ENCODE data around the gene PSMB3. TPM values are rescaled to one million over a fixed set of nuclear protein-coding genes. Genes with fewer than 3 reads are reported as not detected.
A peak's percentile ranks its signal among the peaks of the same experiment; 100 is the strongest.

PSMB3 gene
- polyA plus RNA-seq, 1 donor, result 117 TPM

GRCh38 chr17:38742411-38743308 is 9.9 kb upstream of the PSMB3 start:
- no peaks in the 10 kb centered on the region for H3K9me3 ChIP-seq (ENCODE audit: control insufficient read depth, low read depth, low read length)

DNA sequence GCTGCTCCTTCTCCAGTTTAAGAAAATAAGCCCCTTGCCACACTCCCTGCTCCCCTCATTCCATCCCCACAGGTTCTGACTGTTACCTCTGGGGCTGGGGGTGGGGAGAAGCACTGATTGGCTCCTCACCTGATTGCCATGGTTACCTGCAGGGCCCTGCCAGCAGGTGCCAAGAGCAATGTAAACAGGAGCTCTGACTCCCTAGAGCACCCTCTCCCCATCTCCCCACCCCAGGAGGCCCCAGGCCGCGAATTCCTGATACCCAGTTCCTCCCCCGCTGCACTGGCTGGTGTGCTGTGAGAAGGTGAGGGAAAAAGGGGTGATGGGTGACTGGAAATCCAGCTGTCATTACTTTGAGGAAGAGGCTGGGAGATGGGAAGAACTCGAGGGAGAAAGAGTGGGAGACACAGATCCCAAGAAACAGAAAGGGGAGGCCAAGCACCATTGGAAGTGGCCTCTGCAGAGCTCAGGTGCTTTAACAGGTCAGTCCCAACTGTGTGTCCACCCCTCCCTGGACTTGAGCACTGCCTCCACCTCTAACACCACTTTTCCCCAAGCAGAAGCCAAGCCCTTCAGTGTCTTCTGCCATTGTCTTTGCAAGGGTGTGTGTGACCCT is 8.9 kb upstream of the PSMB3 start:
- H3K27me3 ChIP-seq (ENCODE audit: control insufficient read depth, insufficient read depth, low read length), result no peaks in the 10 kb centered on the region
- no CpG with 5 or more reads among the region's 4 CpGs for WGBS (ENCODE audit: insufficient coverage, low lambda C conversion rate)
- peaks cover 15% of the 10 kb centered on the region for H3K36me3 ChIP-seq (ENCODE audit: control insufficient read depth, insufficient read depth, low read length)
- peaks cover 63% of the 10 kb centered on the region for H3K4me1 ChIP-seq (ENCODE audit: control insufficient read depth, insufficient read depth, low read length)
- DNase-seq, result peak in 1 of 2 donors; percentile 43
- no peak overlapping the region for H3K4me3 ChIP-seq (ENCODE audit: low read length)
- H3K27ac ChIP-seq (ENCODE audit: low read length), result peak overlapping the region; percentile 84
- H3K9me3 ChIP-seq (ENCODE audit: control insufficient read depth, low read depth, low read length), result no peaks in the 10 kb centered on the region

More at GRCh38 chr17:38742411-38743308, 9.9 kb upstream of the PSMB3 start:
- DNase-seq, result peak; percentile 91 to 93
- peaks cover 61% of the 10 kb centered on the region for H3K4me1 ChIP-seq (ENCODE audit: control insufficient read depth, insufficient read depth, low read length)
- WGBS (ENCODE audit: insufficient coverage, low lambda C conversion rate), result 50% methylated on average over 1 of the region's 22 CpGs
- H3K27me3 ChIP-seq (ENCODE audit: control insufficient read depth, insufficient read depth, low read length), result no peaks in the 10 kb centered on the region
- peak overlapping the region; percentile 84 for H3K27ac ChIP-seq (ENCODE audit: low read length)
- H3K4me3 ChIP-seq (ENCODE audit: low read length), result no peak overlapping the region
- H3K36me3 ChIP-seq (ENCODE audit: control insufficient read depth, insufficient read depth, low read length), result peaks cover 24% of the 10 kb centered on the region

- WGBS (ENCODE audit: insufficient coverage, low lambda C conversion rate), result no CpG with 5 or more reads among the region's 4 CpGs
- Histone ChIP-seq H3K36me3 (ENCODE audit: control insufficient read depth, insufficient read depth, low read length) (no peaks in the 10 kb centered on the region), H3K4me1 (ENCODE audit: control insufficient read depth, insufficient read depth, low read length) (peaks cover 61% of the 10 kb centered on the region), H3K9me3 (ENCODE audit: control insufficient read depth, low read depth, low read length) (no peaks in the 10 kb centered on the region), H3K27ac (ENCODE audit: low read length) (peak overlapping the region; percentile 87), H3K4me3 (ENCODE audit: low read length) (no peak overlapping the region), H3K27me3 (ENCODE audit: control insufficient read depth, insufficient read depth, low read length) (peaks cover 6% of the 10 kb centered on the region)
- DNase-seq, result no peak
Observed at GRCh38 chr17:38745545-38745944, 7.0 kb upstream of the PSMB3 start.

DNA sequence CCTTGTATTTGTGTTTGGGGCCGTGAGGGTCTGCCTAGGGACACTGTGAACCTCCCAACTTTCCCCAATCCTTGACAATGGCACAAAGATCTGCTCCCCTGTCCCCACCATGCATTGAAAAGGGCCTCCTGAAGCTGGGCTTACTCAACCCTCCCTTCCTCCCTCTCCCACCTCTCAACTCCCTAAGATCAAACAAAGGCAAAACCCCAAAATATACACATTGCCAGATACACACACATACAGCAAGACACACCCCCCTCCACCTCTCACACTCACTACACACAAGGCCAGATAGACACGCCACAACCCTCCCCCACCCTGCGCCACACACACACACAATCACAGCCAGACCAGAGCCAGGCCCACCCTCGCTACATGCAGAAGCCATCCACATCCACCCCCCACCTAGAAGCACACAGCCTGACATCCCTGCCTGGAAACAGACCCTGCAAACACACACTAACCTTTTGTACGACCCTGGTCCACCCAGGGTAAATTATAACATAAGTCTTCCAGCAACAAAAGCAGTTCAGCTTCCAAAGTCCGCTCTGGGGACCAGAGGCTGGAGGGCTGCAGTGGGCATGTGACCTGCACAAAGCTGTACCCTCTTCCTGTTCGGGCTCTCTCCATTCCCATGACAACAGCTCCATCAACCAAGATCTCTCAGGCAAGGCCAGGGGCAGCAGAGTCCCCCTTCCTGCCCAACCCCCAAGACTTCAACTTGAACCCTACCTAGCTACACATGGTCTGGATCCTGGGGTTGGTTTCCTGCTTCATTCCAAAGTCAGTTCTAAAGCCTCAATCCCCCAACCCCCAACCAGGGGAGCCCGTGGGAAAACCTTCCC is 6.3 kb upstream of the PSMB3 start:
- peak in 1 of 2 donors; percentile 86 for DNase-seq
- no CpG with 5 or more reads among the region's 8 CpGs for WGBS (ENCODE audit: insufficient coverage, low lambda C conversion rate)
- H3K9me3 ChIP-seq (ENCODE audit: control insufficient read depth, low read depth, low read length), result no peaks in the 10 kb centered on the region
- peaks cover 67% of the 10 kb centered on the region for H3K4me1 ChIP-seq (ENCODE audit: control insufficient read depth, insufficient read depth, low read length)
- H3K27me3 ChIP-seq (ENCODE audit: control insufficient read depth, insufficient read depth, low read length), result peaks cover 9% of the 10 kb centered on the region
- no peaks in the 10 kb centered on the region for H3K36me3 ChIP-seq (ENCODE audit: control insufficient read depth, insufficient read depth, low read length)
- H3K4me3 ChIP-seq (ENCODE audit: low read length), result peak overlapping the region; percentile 81
- H3K27ac ChIP-seq (ENCODE audit: low read length), result peak overlapping the region; percentile 87

GRCh38 chr17:38746849-38747462 is 5.6 kb upstream of the PSMB3 start:
- no peak for DNase-seq
- peaks cover 63% of the 10 kb centered on the region for H3K4me1 ChIP-seq (ENCODE audit: control insufficient read depth, insufficient read depth, low read length)
- peaks cover 9% of the 10 kb centered on the region for H3K27me3 ChIP-seq (ENCODE audit: control insufficient read depth, insufficient read depth, low read length)

DNA sequence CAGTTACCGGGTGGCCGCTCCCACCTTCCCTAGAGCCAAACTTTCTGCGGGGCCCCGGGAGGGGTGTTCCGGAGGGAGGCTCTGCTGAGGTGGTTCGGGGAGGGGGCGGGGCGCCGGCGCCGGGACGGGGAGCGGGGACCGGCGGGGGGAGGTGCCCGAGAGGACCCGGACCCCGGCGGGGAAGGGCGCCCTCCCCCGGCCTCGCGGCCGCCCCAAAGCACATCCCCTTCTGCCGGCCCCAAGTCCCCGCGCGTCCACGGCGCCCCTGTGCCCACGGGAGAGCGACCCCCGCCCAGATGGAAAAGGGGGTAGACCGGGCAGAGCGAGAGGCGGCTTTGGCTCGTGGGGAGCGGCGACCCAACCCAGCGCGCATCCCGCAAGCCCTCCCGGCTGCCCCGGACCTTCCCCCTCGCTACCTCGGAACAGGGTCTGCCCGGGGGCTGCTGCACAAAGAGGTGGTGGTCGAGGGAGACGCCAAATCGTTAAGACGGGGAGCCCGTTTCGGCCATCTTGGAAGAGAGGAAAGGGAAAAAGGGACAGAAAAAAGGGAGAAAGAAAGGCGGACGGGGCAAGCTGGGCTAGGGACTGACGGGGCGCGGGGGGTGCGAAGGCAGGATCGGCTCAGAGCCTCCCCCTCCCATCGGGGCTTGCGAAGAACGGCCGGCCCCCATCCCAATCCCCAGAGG is 4.9 kb upstream of the PSMB3 start:
- DNase-seq, result peak in 1 of 2 donors; percentile 48
- no peaks in the 10 kb centered on the region for H3K36me3 ChIP-seq (ENCODE audit: control insufficient read depth, insufficient read depth, low read length)
- no CpG with 5 or more reads among the region's 64 CpGs for WGBS (ENCODE audit: insufficient coverage, low lambda C conversion rate)
- H3K4me3 ChIP-seq (ENCODE audit: low read length), result peak overlapping the region; percentile 81
- no peaks in the 10 kb centered on the region for H3K9me3 ChIP-seq (ENCODE audit: control insufficient read depth, low read depth, low read length)
- peaks cover 9% of the 10 kb centered on the region for H3K27me3 ChIP-seq (ENCODE audit: control insufficient read depth, insufficient read depth, low read length)
- peaks cover 57% of the 10 kb centered on the region for H3K4me1 ChIP-seq (ENCODE audit: control insufficient read depth, insufficient read depth, low read length)
- peak overlapping the region; percentile 87 for H3K27ac ChIP-seq (ENCODE audit: low read length)

More at GRCh38 chr17:38746849-38747462, 5.6 kb upstream of the PSMB3 start:
- Histone ChIP-seq H3K36me3 (ENCODE audit: control insufficient read depth, insufficient read depth, low read length) (no peaks in the 10 kb centered on the region), H3K27ac (ENCODE audit: low read length) (peak overlapping the region; percentile 87), H3K4me3 (ENCODE audit: low read length) (peak overlapping the region; percentile 81), H3K9me3 (ENCODE audit: control insufficient read depth, low read depth, low read length) (no peaks in the 10 kb centered on the region)
- WGBS (ENCODE audit: insufficient coverage, low lambda C conversion rate), result no CpG with 5 or more reads among the region's 21 CpGs

GRCh38 chr17:38748149-38748891 is 4.2 kb upstream of the PSMB3 start, which contains the start of gene PCGF2:
Gene PCGF2, minus strand, starts transcription at chr17:38748336. Its CDS starts 7,934 bp downstream, at chr17:38740402.
- DNase-seq, result peak; percentile 85 to 86
- Histone ChIP-seq H3K27ac (ENCODE audit: low read length) (peak within 1 kb of the TSS; percentile 87), H3K4me3 (ENCODE audit: low read length) (peak within 1 kb of the TSS; percentile 81), H3K36me3 (ENCODE audit: control insufficient read depth, insufficient read depth, low read length) (no peaks in the 10 kb centered on the region), H3K9me3 (ENCODE audit: control insufficient read depth, low read depth, low read length) (no peaks in the 10 kb centered on the region), H3K4me1 (ENCODE audit: control insufficient read depth, insufficient read depth, low read length) (peaks cover 50% of the 10 kb centered on the region), H3K27me3 (ENCODE audit: control insufficient read depth, insufficient read depth, low read length) (peaks cover 9% of the 10 kb centered on the region)
- WGBS (ENCODE audit: insufficient coverage, low lambda C conversion rate), result no CpG with 5 or more reads among the region's 47 CpGs

- H3K4me1 ChIP-seq (ENCODE audit: control insufficient read depth, insufficient read depth, low read length), result peaks cover 48% of the 10 kb centered on the region
- H3K27ac ChIP-seq (ENCODE audit: low read length), result peak overlapping the region; percentile 75
- no peak for DNase-seq
Observed at GRCh38 chr17:38748892-38749222, 3.7 kb upstream of the PSMB3 start.

More at GRCh38 chr17:38748892-38749222, 3.7 kb upstream of the PSMB3 start:
- Histone ChIP-seq H3K4me3 (ENCODE audit: low read length) (peak overlapping the region; percentile 81), H3K27me3 (ENCODE audit: control insufficient read depth, insufficient read depth, low read length) (peaks cover 9% of the 10 kb centered on the region), H3K9me3 (ENCODE audit: control insufficient read depth, low read depth, low read length) (no peaks in the 10 kb centered on the region), H3K36me3 (ENCODE audit: control insufficient read depth, insufficient read depth, low read length) (peaks cover 2% of the 10 kb centered on the region)
- no CpG with 5 or more reads among the region's 32 CpGs for WGBS (ENCODE audit: insufficient coverage, low lambda C conversion rate)
